ENCODE results near the gene SUPT3H. TPM values are rescaled to one million over a fixed set of nuclear protein-coding genes. Genes with fewer than 3 reads are reported as not detected.

Gene SUPT3H
- total and polyA plus RNA-seq, 2 experiments from 2014 or later = 12.4 to 19.4 TPM

DNA sequence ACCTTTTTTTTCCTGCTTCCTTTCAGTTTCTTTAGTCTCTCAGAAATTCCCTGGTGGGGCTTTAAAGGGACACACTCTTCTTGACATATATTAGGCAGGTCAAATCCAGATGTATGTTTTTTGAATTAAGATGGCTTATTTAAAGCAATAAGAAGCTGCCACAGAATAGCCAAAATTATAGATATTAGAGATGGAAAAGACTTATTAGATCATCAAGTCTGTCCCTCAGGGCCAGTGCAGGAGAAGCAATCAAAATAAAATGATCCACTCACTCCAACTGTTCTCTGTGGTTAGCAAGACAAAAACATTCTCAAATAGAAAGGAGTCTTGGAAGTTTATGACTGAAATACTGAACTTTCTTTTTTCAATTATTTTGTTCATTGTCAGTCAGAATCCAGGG is 527.4 kb downstream of the SUPT3H start:
- H3K36me3 ChIP-seq = no peaks in the 10 kb centered on the region
- no peak for DNase-seq (ENCODE audit: low read depth in 1 of 2, low spot score in 1 of 2)

GRCh38 chr6:44849806-44850205 is 527.9 kb downstream of the SUPT3H start:
- DNase-seq (ENCODE audit: low read depth in 1 of 2, low spot score in 1 of 2) = no peak
- no peaks in the 10 kb centered on the region for H3K9me3 ChIP-seq (ENCODE audit: low read depth)
- no peak overlapping the region for H3K27ac ChIP-seq
- H3K36me3 ChIP-seq = no peaks in the 10 kb centered on the region
- TF ChIP-seq, protein P1, sequence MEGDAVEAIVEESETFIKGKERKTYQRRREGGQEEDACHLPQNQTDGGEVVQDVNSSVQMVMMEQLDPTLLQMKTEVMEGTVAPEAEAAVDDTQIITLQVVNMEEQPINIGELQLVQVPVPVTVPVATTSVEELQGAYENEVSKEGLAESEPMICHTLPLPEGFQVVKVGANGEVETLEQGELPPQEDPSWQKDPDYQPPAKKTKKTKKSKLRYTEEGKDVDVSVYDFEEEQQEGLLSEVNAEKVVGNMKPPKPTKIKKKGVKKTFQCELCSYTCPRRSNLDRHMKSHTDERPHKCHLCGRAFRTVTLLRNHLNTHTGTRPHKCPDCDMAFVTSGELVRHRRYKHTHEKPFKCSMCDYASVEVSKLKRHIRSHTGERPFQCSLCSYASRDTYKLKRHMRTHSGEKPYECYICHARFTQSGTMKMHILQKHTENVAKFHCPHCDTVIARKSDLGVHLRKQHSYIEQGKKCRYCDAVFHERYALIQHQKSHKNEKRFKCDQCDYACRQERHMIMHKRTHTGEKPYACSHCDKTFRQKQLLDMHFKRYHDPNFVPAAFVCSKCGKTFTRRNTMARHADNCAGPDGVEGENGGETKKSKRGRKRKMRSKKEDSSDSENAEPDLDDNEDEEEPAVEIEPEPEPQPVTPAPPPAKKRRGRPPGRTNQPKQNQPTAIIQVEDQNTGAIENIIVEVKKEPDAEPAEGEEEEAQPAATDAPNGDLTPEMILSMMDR (IDR thresholded peaks at IDR 0.05; ENCODE audit: low read depth, low read length) = no peak
- peaks cover 3% of the 10 kb centered on the region for H3K27me3 ChIP-seq
- no peak overlapping the region for H3K4me3 ChIP-seq
- H3K4me1 ChIP-seq (ENCODE audit: low read depth) = peaks cover 21% of the 10 kb centered on the region

More for the DNA sequence above, 527.4 kb downstream of the SUPT3H start:
- TF ChIP-seq, protein P1 (IDR thresholded peaks at IDR 0.05; ENCODE audit: low read depth, low read length) = no peak
- H3K27ac ChIP-seq = no peak overlapping the region
- H3K9me3 ChIP-seq (ENCODE audit: low read depth) = no peaks in the 10 kb centered on the region
- H3K4me1 ChIP-seq (ENCODE audit: low read depth) = peaks cover 26% of the 10 kb centered on the region
- H3K27me3 ChIP-seq = peaks cover 3% of the 10 kb centered on the region
- H3K4me3 ChIP-seq = no peak overlapping the region

DNA sequence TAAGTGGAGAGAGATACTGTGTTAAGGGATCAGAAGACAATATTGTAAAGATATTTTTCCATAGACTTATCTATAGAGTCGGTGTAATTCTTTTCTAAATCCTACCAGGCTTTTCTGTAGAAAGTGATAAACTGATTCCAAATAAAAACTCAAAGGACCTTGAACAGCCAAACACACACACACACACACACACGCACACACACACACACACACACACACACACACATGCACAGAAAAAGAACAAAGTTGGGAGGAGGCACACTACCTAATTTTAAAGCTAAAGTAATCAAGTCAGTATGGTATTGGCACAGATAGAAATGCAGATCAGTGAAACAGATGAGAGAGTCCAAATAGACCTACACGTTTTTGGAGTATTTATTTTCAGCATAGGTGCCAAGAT is 534.0 kb downstream of the SUPT3H start:
- no peak for DNase-seq (ENCODE audit: low read depth in 1 of 2, low spot score in 1 of 2)
- Histone ChIP-seq H3K4me1 (ENCODE audit: low read depth) (peaks cover 11% of the 10 kb centered on the region), H3K4me3 (no peak overlapping the region), H3K36me3 (no peaks in the 10 kb centered on the region), H3K9me3 (ENCODE audit: low read depth) (no peaks in the 10 kb centered on the region), H3K27me3 (no peaks in the 10 kb centered on the region), H3K27ac (no peak overlapping the region)
- TF ChIP-seq, protein P1 (IDR thresholded peaks at IDR 0.05; ENCODE audit: low read depth, low read length) = no peak

GRCh38 chr6:44842616-44843015 is 535.1 kb downstream of the SUPT3H start:
- Histone ChIP-seq H3K4me3 (no peak overlapping the region), H3K9me3 (ENCODE audit: low read depth) (no peaks in the 10 kb centered on the region), H3K36me3 (no peaks in the 10 kb centered on the region), H3K4me1 (ENCODE audit: low read depth) (peaks cover 11% of the 10 kb centered on the region), H3K27ac (no peak overlapping the region), H3K27me3 (no peaks in the 10 kb centered on the region)
- TF ChIP-seq, protein P1 (IDR thresholded peaks at IDR 0.05; ENCODE audit: low read depth, low read length) = no peak
- DNase-seq (ENCODE audit: low read depth in 1 of 2, low spot score in 1 of 2) = no peak

GRCh38 chr6:44841829-44842228 is 535.9 kb downstream of the SUPT3H start:
- Histone ChIP-seq H3K27ac (no peak overlapping the region), H3K4me3 (no peak overlapping the region)

More at GRCh38 chr6:44841829-44842228, 535.9 kb downstream of the SUPT3H start:
- DNase-seq (ENCODE audit: low read depth in 1 of 2, low spot score in 1 of 2) = no peak
- TF ChIP-seq, protein P1 (IDR thresholded peaks at IDR 0.05; ENCODE audit: low read depth, low read length) = no peak
- Histone ChIP-seq H3K4me1 (ENCODE audit: low read depth) (peaks cover 11% of the 10 kb centered on the region), H3K9me3 (ENCODE audit: low read depth) (no peaks in the 10 kb centered on the region), H3K27me3 (no peaks in the 10 kb centered on the region), H3K36me3 (no peaks in the 10 kb centered on the region)
